Endometrium (tissue), 2 donors: ENCODE measurements around the gene USP32.

Experiments used
- FAIRE-seq: peaks from 2 replicates; lab custom pipeline; 2012; peaks lifted over from hg19 to GRCh38; lab: Jason Lieb, UNC
- donor health status: control.
- donor health status: control.

Gene USP32

GRCh38 chr17:60153606-60154390 lies 238.1 kb downstream of the USP32 start:
- FAIRE-seq = no peak

GRCh38 chr17:60151355-60151754 lies 240.6 kb downstream of the USP32 start:
- FAIRE-seq = no peak

- no peak for FAIRE-seq
Observed at GRCh38 chr17:60149691-60150582, 242.0 kb downstream of the USP32 start, which contains the start of gene CA4. Gene CA4, plus strand, starts transcription at chr17:60149973. Its CDS starts 62 bp downstream, at chr17:60150035.

- FAIRE-seq = no peak
Observed at GRCh38 chr17:60148373-60148772, 243.6 kb downstream of the USP32 start.

GRCh38 chr17:60147553-60148223 lies 244.2 kb downstream of the USP32 start:
- no peak for FAIRE-seq

- FAIRE-seq = no peak
Observed at GRCh38 chr17:60146206-60146605, 245.7 kb downstream of the USP32 start.

- FAIRE-seq = no peak
Observed at GRCh38 chr17:60145006-60145935, 246.7 kb downstream of the USP32 start.

GRCh38 chr17:60142872-60143499 lies 248.9 kb downstream of the USP32 start:
- FAIRE-seq = peak; percentile 61

GRCh38 chr17:60141111-60142018 lies 250.6 kb downstream of the USP32 start:
- no peak for FAIRE-seq

- no peak for FAIRE-seq
Observed at GRCh38 chr17:60139438-60140285, 252.3 kb downstream of the USP32 start.

- no peak for FAIRE-seq
Observed at GRCh38 chr17:60138769-60139437, 253.0 kb downstream of the USP32 start.

- FAIRE-seq = no peak
Observed at GRCh38 chr17:60137731-60138130, 254.2 kb downstream of the USP32 start.

GRCh38 chr17:60135951-60136666 lies 255.8 kb downstream of the USP32 start:
- FAIRE-seq = no peak

GRCh38 chr17:60135151-60135950 lies 256.6 kb downstream of the USP32 start:
- FAIRE-seq = peak; percentile 21

GRCh38 chr17:60134396-60135150 lies 257.4 kb downstream of the USP32 start:
- no peak for FAIRE-seq

- FAIRE-seq = no peak
Observed at GRCh38 chr17:60130466-60130865, 261.5 kb downstream of the USP32 start.
